NCI-H1092 treated with DMSO at 0.1 percent for 48 hours (cell line): ENCODE measurements around the gene PGF.

ENCODE experiments used
- DNase-seq: peaks from one replicate; lab custom pipeline; 2025; lab: John Stamatoyannopoulos, UW

The PGF gene

GRCh38 chr14:74918380-74918779 is 37.0 kb downstream of the PGF start:
- no peak for DNase-seq

- no peak for DNase-seq
These were observed 37.7 kb downstream of the PGF start for GRCh38 chr14:74917646-74918081.

- no peak for DNase-seq
These were observed 38.2 kb downstream of the PGF start for GRCh38 chr14:74917178-74917543.

- DNase-seq: no peak
These were observed 39.6 kb downstream of the PGF start for GRCh38 chr14:74915826-74916225.

- no peak for DNase-seq
These were observed 40.0 kb downstream of the PGF start for GRCh38 chr14:74915426-74915825.

GRCh38 chr14:74913986-74914573 is 41.3 kb downstream of the PGF start:
- DNase-seq: no peak

- no peak for DNase-seq
These were observed 41.9 kb downstream of the PGF start for GRCh38 chr14:74913393-74913910.

- no peak for DNase-seq
These were observed 42.6 kb downstream of the PGF start for GRCh38 chr14:74912801-74913200.

GRCh38 chr14:74912111-74912510 is 43.3 kb downstream of the PGF start:
- DNase-seq: no peak

GRCh38 chr14:74911704-74912103 is 43.7 kb downstream of the PGF start:
- DNase-seq: no peak

- no peak for DNase-seq
These were observed 44.2 kb downstream of the PGF start for GRCh38 chr14:74911221-74911620.

GRCh38 chr14:74910556-74910955 is 44.8 kb downstream of the PGF start:
- DNase-seq: no peak

GRCh38 chr14:74909911-74910310 is 45.5 kb downstream of the PGF start:
- no peak for DNase-seq

- DNase-seq: no peak
These were observed 45.9 kb downstream of the PGF start for GRCh38 chr14:74909501-74909900.

GRCh38 chr14:74908861-74909341 is 46.5 kb downstream of the PGF start:
- DNase-seq: no peak

- DNase-seq: no peak
These were observed 47.7 kb downstream of the PGF start for GRCh38 chr14:74907744-74908143.

GRCh38 chr14:74906925-74907521 is 48.4 kb downstream of the PGF start:
- no peak for DNase-seq

- DNase-seq: peak; percentile 29
These were observed 49.7 kb downstream of the PGF start for GRCh38 chr14:74905595-74906142.

GRCh38 chr14:74904635-74905503 is 50.5 kb downstream of the PGF start:
- DNase-seq: no peak

- DNase-seq: no peak
These were observed 52.3 kb downstream of the PGF start for GRCh38 chr14:74902941-74903705.

GRCh38 chr14:74898694-74899093 is 56.7 kb downstream of the PGF start:
- DNase-seq: no peak

- no peak for DNase-seq
These were observed 57.3 kb downstream of the PGF start for GRCh38 chr14:74898083-74898482.
